A549 (cell line): ENCODE results near the gene LYRM2. TPM values are rescaled to one million over a fixed set of nuclear protein-coding genes. Genes with fewer than 3 reads are reported as not detected.

Source experiments
- ATAC-seq, 2 experiments: fragments of 200-7000 bp in 1 of 2; fragments of >200 bp in 1 of 2; cut with Nextera tagmentation in 1 of 2; cut with Tn5 transposase in 1 of 2; 3 replicates each; pipeline versions ENCODE4 v1.8.0 to v1.9.1; 2018 to 2020; ENCODE audit warnings: mild to moderate bottlenecking in 1 of 2, moderate library complexity in 1 of 2
- CTCF ChIA-PET: fragments of 300-600 bp; sonication (Branson Sonifier 250); formaldehyde crosslinking; extraction: SDS; loops from one replicate; lab custom pipeline; 2021; ENCODE audit warnings: antibody characterized with exemption, inconsistent platforms; lab: Yijun Ruan, JAX
- POLR2A ChIA-PET: fragments of 350-600 bp; formaldehyde crosslinking; extraction: SDS; loops from one replicate; lab custom pipeline; 2021; ENCODE audit warnings: antibody characterized with exemption, inconsistent platforms; lab: Yijun Ruan, JAX
- DNase-seq, 2 experiments: peaks; one replicate each; pipeline versions ENCODE4 v3.0.0 to v3.0.0-alpha.2; 2011 to 2016; ENCODE audit warnings: low read depth in 1 of 2, low spot score in 1 of 2
- FAIRE-seq: peaks from 2 replicates; lab custom pipeline; 2011; peaks lifted over from hg19 to GRCh38; lab: Jason Lieb, UNC
- H3K27ac ChIP-seq, 2 experiments: fragments of >200 bp; sonication (Bioruptor Twin); formaldehyde crosslinking; 3 replicates each; pipeline ENCODE4 v1.5.1; 2016 to 2017
- H3K4me1 ChIP-seq: fragments of >200 bp; sonication (Bioruptor Twin); formaldehyde crosslinking; 3 replicates; pipeline ENCODE4 v1.6.1; 2016
- H3K4me2 ChIP-seq: fragments of >200 bp; sonication (Bioruptor Twin); formaldehyde crosslinking; 3 replicates; pipeline ENCODE4 v1.6.1; 2016
- H3K4me3 ChIP-seq: fragments of >200 bp; sonication (Bioruptor Twin); formaldehyde crosslinking; 3 replicates; pipeline ENCODE4 v1.5.1; 2016
- H3K9me3 ChIP-seq: fragments of >200 bp; sonication (Bioruptor Twin); formaldehyde crosslinking; 3 replicates; pipeline ENCODE4 v1.6.1; 2016
- ATOH8 ChIP-seq: fragments of 250-450 bp; sonication (Bioruptor Pico); IDR thresholded peaks from 2 replicates; pipeline ENCODE4 v1.5.0; 2020; ENCODE audit warnings: low read depth, mild to moderate bottlenecking, moderate library complexity
- EHMT2 ChIP-seq: fragments of 200-600 bp; sonication (generic); IDR thresholded peaks from 2 replicates; pipeline ENCODE4 v1.6.1; 2016; ENCODE audit warnings: antibody characterized with exemption, low read depth, mild to moderate bottlenecking, moderate library complexity
- FOSB ChIP-seq: fragments of 250-450 bp; sonication (Bioruptor Pico); IDR thresholded peaks from 2 replicates; pipeline ENCODE4 v1.5.0; 2020; ENCODE audit warnings: mild to moderate bottlenecking, moderate library complexity
- GATA3 ChIP-seq: IDR thresholded peaks from 2 replicates; pipeline ENCODE4 v1.6.1; 2012; ENCODE audit warnings: borderline replicate concordance
- HEYL ChIP-seq: fragments of 250-450 bp; sonication (Bioruptor Pico); IDR thresholded peaks from 2 replicates; pipeline ENCODE4 v1.8.0; 2021; ENCODE audit warnings: mild to moderate bottlenecking, moderate library complexity
- HMGXB4 ChIP-seq: fragments of 250-450 bp; sonication (Bioruptor Pico); IDR thresholded peaks from 2 replicates; pipeline ENCODE4 v1.5.0; 2021; ENCODE audit warnings: mild to moderate bottlenecking, moderate library complexity, borderline replicate concordance
- JUNB ChIP-seq: fragments of >200 bp; sonication (Bioruptor Twin); formaldehyde crosslinking; IDR thresholded peaks from 2 replicates; pipeline ENCODE4 v1.6.1; 2016
- KDM5A ChIP-seq: fragments of 200-600 bp; sonication (generic); IDR thresholded peaks from 2 replicates; pipeline ENCODE4 v1.6.1; 2016; ENCODE audit warnings: antibody characterized with exemption, mild to moderate bottlenecking
- NFE2L2 ChIP-seq: fragments of 150-350 bp; conservative IDR thresholded peaks from 2 replicates; pipeline ENCODE4 v1.6.1; 2014; ENCODE audit warnings: low read length
- PHF8 ChIP-seq: fragments of 200-600 bp; sonication (generic); IDR thresholded peaks from 2 replicates; pipeline ENCODE4 v1.6.1; 2016; ENCODE audit warnings: low read depth, mild to moderate bottlenecking, antibody characterized with exemption, moderate library complexity, borderline replicate concordance
- POLR2A ChIP-seq: IDR thresholded peaks from 2 replicates; pipeline ENCODE4 v1.6.1; 2012; ENCODE audit warnings: mild to moderate bottlenecking, low read length
- POLR2AphosphoS2 ChIP-seq: conservative IDR thresholded peaks from 2 replicates; pipeline ENCODE4 v1.6.1; 2012; ENCODE audit warnings: low read length, improper control_type of control experiment, inconsistent platforms
- RCOR1 ChIP-seq: fragments of 150-350 bp; IDR thresholded peaks from 2 replicates; pipeline ENCODE4 v1.6.1; 2014; ENCODE audit warnings: antibody characterized with exemption, low read length, low read depth
- REST ChIP-seq: fragments of 200-600 bp; sonication (generic); IDR thresholded peaks from 2 replicates; pipeline ENCODE4 v1.6.1; 2016; ENCODE audit warnings: antibody characterized with exemption, mild to moderate bottlenecking, moderate library complexity
- SMC3 ChIP-seq: fragments of >200 bp; sonication (Bioruptor Twin); formaldehyde crosslinking; IDR thresholded peaks from 3 replicates; pipeline ENCODE4 v1.6.1; 2018; ENCODE audit warnings: inconsistent platforms
- TFCP2L1 ChIP-seq: fragments of 250-450 bp; sonication (Bioruptor Pico); IDR thresholded peaks from 2 replicates; pipeline ENCODE4 v1.5.0; 2021; ENCODE audit warnings: mild to moderate bottlenecking
- TP53 ChIP-seq: fragments of 250-450 bp; sonication (Bioruptor Pico); IDR thresholded peaks from 2 replicates; pipeline ENCODE4 v1.5.0; 2021; ENCODE audit warnings: mild to moderate bottlenecking, moderate library complexity
- ZC3H11A ChIP-seq: fragments of 450-650 bp; IDR thresholded peaks from 2 replicates; pipeline ENCODE4 v1.6.1; 2014; ENCODE audit warnings: antibody characterized with exemption, mild to moderate bottlenecking
- WGBS: methylation state at CpG from one replicate; pipeline ENCODE4 v1.1.6; 2017; ENCODE audit errors: missing lambda C conversion rate; 5-methylcytosine and 5-hydroxymethylcytosine counted together
- polyA plus RNA-seq, 4 experiments: library from polyadenylated mRNA; depleted of rRNA in 3 of 4; stranded (reverse); fragments of >200 nt; fragmentation: RNase III in 1 of 4; extraction: RNeasy Plus Mini Kit Qiagen cat#74134 plus additional on column Dnase treatment in 1 of 4; gene quantifications; 2 replicates in 3 of 4; 3 replicates in 1 of 4; pipeline ENCODE4 v1.2.3, GENCODE V29; 2011 to 2017

LYRM2 gene
- polyA plus RNA-seq, 2 of the 4 experiments (the other 2 are of a cell fraction): 33.2 to 56.0 TPM

- 90% methylated on average over 2 of the region's 2 CpGs for WGBS
- ChIA-PET CTCF (no interaction called here), POLR2A (no interaction called here)
- Histone ChIP-seq H3K27ac (no peak overlapping the region), H3K4me3 (no peak overlapping the region), H3K9me3 (no peaks in the 10 kb centered on the region), H3K4me2 (no peak overlapping the region), H3K4me1 (no peaks in the 10 kb centered on the region)
- ATAC-seq: no peak
- FAIRE-seq: no peak
- no peak for DNase-seq
- TF ChIP-seq ZC3H11A: no peak
- no peak for TF ChIP-seq POLR2AphosphoS2
- TF ChIP-seq JUNB: no peak
- no peak for TF ChIP-seq SMC3
- TF ChIP-seq ATOH8 (CRISPR knock-in tag): no peak
- TF ChIP-seq GATA3: no peak
Measured at GRCh38 chr6:89526563-89526869, 112.0 kb downstream of the LYRM2 start.

GRCh38 chr6:89525786-89526562 is 112.6 kb downstream of the LYRM2 start:
- no peaks in the 10 kb centered on the region for H3K4me1 ChIP-seq
- DNase-seq (no peak), ATAC-seq (no peak), FAIRE-seq (no peak)
- no peaks in the 10 kb centered on the region for H3K9me3 ChIP-seq
- POLR2A ChIA-PET: no interaction called here
- H3K4me3 ChIP-seq: no peak overlapping the region
- WGBS: 82% methylated on average over 4 of the region's 4 CpGs
- no peak for TF ChIP-seq NFE2L2
- TF ChIP-seq TP53 (CRISPR knock-in tag): no peak
- no peak for TF ChIP-seq PHF8
- TF ChIP-seq RCOR1: no peak
- no peak for TF ChIP-seq KDM5A
- TF ChIP-seq HEYL (CRISPR knock-in tag): no peak
- no peak for TF ChIP-seq REST
- TF ChIP-seq FOSB (CRISPR knock-in tag): no peak
- H3K4me2 ChIP-seq: no peak overlapping the region
- H3K27ac ChIP-seq: no peak overlapping the region
- CTCF ChIA-PET: no interaction called here

- Histone ChIP-seq H3K4me2 (no peak overlapping the region), H3K4me3 (no peak overlapping the region), H3K9me3 (no peaks in the 10 kb centered on the region), H3K4me1 (no peaks in the 10 kb centered on the region), H3K27ac (no peak overlapping the region)
- POLR2A ChIA-PET: no interaction called here
- FAIRE-seq (no peak), DNase-seq (no peak), ATAC-seq (no peak)
- TF ChIP-seq EHMT2 (no peak), POLR2A (no peak), HMGXB4 (CRISPR knock-in tag) (no peak), TFCP2L1 (CRISPR knock-in tag) (no peak), KDM5A (no peak), NFE2L2 (no peak), HEYL (CRISPR knock-in tag) (no peak), GATA3 (no peak), ATOH8 (CRISPR knock-in tag) (no peak)
- CTCF ChIA-PET: no interaction called here
- WGBS: 37% methylated on average over 2 of the region's 2 CpGs
Measured at GRCh38 chr6:89522778-89523177, 115.8 kb downstream of the LYRM2 start.
